Measurements from ENCODE around the gene USP47. TPM values are rescaled to one million over a fixed set of nuclear protein-coding genes. Genes with fewer than 3 reads are reported as not detected.

USP47 gene
- total RNA-seq, 1 experiment from 2014 or later, result 45.9 TPM

- peak; percentile 75 for DNase-seq (ENCODE audit: low spot score)
Measured at GRCh38 chr11:11966826-11967668, 125.3 kb downstream of the USP47 start.

DNA sequence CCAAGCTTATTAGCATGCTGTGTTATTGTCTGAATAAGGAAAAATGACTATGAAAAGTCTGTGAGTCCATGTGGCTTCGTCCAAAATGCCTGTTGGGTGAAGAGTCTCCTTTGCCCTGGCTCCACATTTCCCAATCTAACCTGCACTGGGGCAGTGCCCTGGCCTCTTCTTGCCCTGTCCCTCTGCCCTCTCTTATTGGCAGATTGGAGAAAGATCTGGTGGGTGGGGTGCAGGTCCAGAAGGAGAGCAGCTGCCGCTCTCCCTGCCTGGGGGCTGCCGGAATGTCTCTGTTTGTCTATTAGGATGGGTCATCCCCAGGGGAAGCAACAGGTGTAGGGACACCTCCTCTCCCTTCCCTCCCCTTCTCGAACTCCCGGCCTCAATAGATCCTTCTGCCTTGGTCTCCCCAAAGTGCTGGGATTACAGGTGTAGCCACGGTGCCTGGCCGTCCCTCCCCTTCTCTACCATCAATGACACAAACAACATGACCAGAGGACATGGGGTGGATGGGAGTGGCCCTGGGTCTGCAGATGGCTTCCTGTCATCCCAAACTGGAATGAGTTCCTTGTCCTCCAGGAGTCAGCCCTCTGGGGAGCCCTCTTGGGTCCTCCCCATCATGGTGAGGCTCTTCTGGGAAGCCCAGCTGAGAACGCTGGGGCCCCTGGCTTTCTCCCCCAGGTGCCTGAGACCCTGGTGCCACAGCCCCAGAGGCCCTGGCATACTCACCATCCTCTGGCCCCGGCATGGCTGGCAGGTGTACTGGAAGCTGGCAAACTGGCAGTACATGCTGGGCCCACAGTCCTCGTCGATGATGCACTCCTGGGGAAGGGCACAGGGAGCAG, 126.1 kb downstream of the USP47 start:
- intact Hi-C loops (cut with micrococcal nuclease; ENCODE audit: unreplicated experiment), result no loop called here
- CTCF ChIA-PET, result interaction anchor here (0.6 to 1.4 kb wide), 2 partner anchors 9 to 553 kb away, joined by 3 to 5 read pairs; no protein-coding TSS in a partner anchor
- TF ChIP-seq EZH2 (IDR thresholded peaks at IDR 0.05; ENCODE audit: borderline replicate concordance, low read depth, low read length, poor library complexity, severe bottlenecking), result no peak
- TF ChIP-seq, protein P1, sequence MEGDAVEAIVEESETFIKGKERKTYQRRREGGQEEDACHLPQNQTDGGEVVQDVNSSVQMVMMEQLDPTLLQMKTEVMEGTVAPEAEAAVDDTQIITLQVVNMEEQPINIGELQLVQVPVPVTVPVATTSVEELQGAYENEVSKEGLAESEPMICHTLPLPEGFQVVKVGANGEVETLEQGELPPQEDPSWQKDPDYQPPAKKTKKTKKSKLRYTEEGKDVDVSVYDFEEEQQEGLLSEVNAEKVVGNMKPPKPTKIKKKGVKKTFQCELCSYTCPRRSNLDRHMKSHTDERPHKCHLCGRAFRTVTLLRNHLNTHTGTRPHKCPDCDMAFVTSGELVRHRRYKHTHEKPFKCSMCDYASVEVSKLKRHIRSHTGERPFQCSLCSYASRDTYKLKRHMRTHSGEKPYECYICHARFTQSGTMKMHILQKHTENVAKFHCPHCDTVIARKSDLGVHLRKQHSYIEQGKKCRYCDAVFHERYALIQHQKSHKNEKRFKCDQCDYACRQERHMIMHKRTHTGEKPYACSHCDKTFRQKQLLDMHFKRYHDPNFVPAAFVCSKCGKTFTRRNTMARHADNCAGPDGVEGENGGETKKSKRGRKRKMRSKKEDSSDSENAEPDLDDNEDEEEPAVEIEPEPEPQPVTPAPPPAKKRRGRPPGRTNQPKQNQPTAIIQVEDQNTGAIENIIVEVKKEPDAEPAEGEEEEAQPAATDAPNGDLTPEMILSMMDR (conservative IDR thresholded peaks at IDR 0.05; ENCODE audit: low read depth, low read length), result no peak
- Histone ChIP-seq H3K9me3 (ENCODE audit: low read depth, low read length, poor library complexity, severe bottlenecking) (no peaks in the 10 kb centered on the region), H3K4me3 (ENCODE audit: low read depth, low read length, poor library complexity, severe bottlenecking) (no peak overlapping the region), H3K4me1 (ENCODE audit: insufficient read depth, low read length, poor library complexity, severe bottlenecking) (peaks cover 20% of the 10 kb centered on the region), H3K36me3 (ENCODE audit: insufficient read depth, low read length, poor library complexity, severe bottlenecking) (no peaks in the 10 kb centered on the region), H3K27ac (ENCODE audit: low read depth, low read length, poor library complexity, severe bottlenecking) (no peak overlapping the region), H3K27me3 (replicated peaks; ENCODE audit: insufficient read depth, low read depth, low read length, poor library complexity) (no peaks in the 10 kb centered on the region)
- DNase-seq (ENCODE audit: low spot score), result no peak
- POLR2A ChIA-PET (ENCODE audit: low non-redundant PET), result no interaction called here
- BruUV-seq (replicated peaks), result no TSS peak

More at GRCh38 chr11:11966826-11967668, 125.3 kb downstream of the USP47 start:
- ChIA-PET POLR2A (ENCODE audit: low non-redundant PET) (no interaction called here), CTCF (interaction anchor here (0.6 to 1.4 kb wide), 4 partner anchors 10 to 554 kb away, joined by 3 to 5 read pairs (median 3); no protein-coding TSS in a partner anchor)
- peaks cover 20% of the 10 kb centered on the region for H3K4me1 ChIP-seq (ENCODE audit: insufficient read depth, low read length, poor library complexity, severe bottlenecking)
- no peak overlapping the region for H3K4me3 ChIP-seq (ENCODE audit: low read depth, low read length, poor library complexity, severe bottlenecking)
- TF ChIP-seq EZH2 (IDR thresholded peaks at IDR 0.05; ENCODE audit: borderline replicate concordance, low read depth, low read length, poor library complexity, severe bottlenecking), result no peak
- TF ChIP-seq, protein P1 (conservative IDR thresholded peaks at IDR 0.05; ENCODE audit: low read depth, low read length), result peak; percentile 78
- H3K27me3 ChIP-seq (replicated peaks; ENCODE audit: insufficient read depth, low read depth, low read length, poor library complexity), result no peaks in the 10 kb centered on the region
- no peaks in the 10 kb centered on the region for H3K36me3 ChIP-seq (ENCODE audit: insufficient read depth, low read length, poor library complexity, severe bottlenecking)
- BruUV-seq (replicated peaks), result no TSS peak
- H3K27ac ChIP-seq (ENCODE audit: low read depth, low read length, poor library complexity, severe bottlenecking), result no peak overlapping the region
- no peaks in the 10 kb centered on the region for H3K9me3 ChIP-seq (ENCODE audit: low read depth, low read length, poor library complexity, severe bottlenecking)
- intact Hi-C loops (cut with micrococcal nuclease; ENCODE audit: unreplicated experiment), result no loop called here

DNA sequence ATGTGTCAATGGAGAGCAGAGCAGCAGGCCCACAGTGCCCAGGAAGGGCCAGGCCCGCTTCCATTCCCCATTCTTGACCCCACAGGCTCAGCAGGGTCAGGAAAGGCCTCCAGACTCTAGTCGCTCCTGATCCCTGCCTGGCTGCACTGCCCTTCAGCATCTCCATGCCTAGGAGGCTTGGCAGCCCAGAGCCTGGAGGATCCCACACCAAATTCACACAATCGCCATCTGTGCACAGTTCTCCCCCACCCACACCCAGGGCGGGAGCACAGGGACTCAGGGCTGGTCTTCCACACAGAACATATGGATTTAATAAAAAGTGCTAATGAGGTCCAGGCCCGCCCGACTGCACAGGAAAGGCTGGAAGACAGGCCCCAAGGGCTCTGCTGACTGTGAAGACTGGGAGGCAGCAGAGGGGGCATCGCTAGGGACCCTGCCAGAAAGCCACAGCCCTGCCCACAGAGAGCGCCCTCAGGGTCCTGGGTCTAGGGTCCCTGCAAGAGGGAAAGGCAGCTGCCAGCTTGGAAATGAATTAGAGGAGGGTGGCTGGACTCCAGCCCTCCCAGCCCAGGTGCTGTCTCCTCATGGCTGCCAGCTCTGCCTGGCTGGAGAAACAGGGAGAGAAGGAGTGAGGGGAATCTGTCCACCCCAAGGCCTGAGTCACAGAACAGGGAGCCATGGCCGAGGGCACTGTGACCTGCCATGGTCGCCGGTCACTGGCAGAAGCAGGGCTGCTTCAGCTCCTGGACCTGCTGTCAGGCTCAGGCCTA, 126.9 kb downstream of the USP47 start:
- H3K4me1 ChIP-seq (ENCODE audit: insufficient read depth, low read length, poor library complexity, severe bottlenecking), result peaks cover 20% of the 10 kb centered on the region
- BruUV-seq (replicated peaks), result no TSS peak
- no peaks in the 10 kb centered on the region for H3K36me3 ChIP-seq (ENCODE audit: insufficient read depth, low read length, poor library complexity, severe bottlenecking)
- no peak for TF ChIP-seq EZH2 (IDR thresholded peaks at IDR 0.05; ENCODE audit: borderline replicate concordance, low read depth, low read length, poor library complexity, severe bottlenecking)
- TF ChIP-seq, protein P1 (conservative IDR thresholded peaks at IDR 0.05; ENCODE audit: low read depth, low read length), result no peak
- DNase-seq (ENCODE audit: low spot score), result peak; percentile 73
- no peaks in the 10 kb centered on the region for H3K9me3 ChIP-seq (ENCODE audit: low read depth, low read length, poor library complexity, severe bottlenecking)
- intact Hi-C loops (cut with micrococcal nuclease; ENCODE audit: unreplicated experiment), result no loop called here
- ChIA-PET POLR2A (ENCODE audit: low non-redundant PET) (no interaction called here), CTCF (no interaction called here)
- no peak overlapping the region for H3K4me3 ChIP-seq (ENCODE audit: low read depth, low read length, poor library complexity, severe bottlenecking)
- no peaks in the 10 kb centered on the region for H3K27me3 ChIP-seq (replicated peaks; ENCODE audit: insufficient read depth, low read depth, low read length, poor library complexity)
- no peak overlapping the region for H3K27ac ChIP-seq (ENCODE audit: low read depth, low read length, poor library complexity, severe bottlenecking)
